NCI-H2029 (cell line): ENCODE results near the gene DMRTB1.

ENCODE experiments used
- DNase-seq: peaks from one replicate; lab custom pipeline; 2025; lab: John Stamatoyannopoulos, UW

Gene DMRTB1

DNA sequence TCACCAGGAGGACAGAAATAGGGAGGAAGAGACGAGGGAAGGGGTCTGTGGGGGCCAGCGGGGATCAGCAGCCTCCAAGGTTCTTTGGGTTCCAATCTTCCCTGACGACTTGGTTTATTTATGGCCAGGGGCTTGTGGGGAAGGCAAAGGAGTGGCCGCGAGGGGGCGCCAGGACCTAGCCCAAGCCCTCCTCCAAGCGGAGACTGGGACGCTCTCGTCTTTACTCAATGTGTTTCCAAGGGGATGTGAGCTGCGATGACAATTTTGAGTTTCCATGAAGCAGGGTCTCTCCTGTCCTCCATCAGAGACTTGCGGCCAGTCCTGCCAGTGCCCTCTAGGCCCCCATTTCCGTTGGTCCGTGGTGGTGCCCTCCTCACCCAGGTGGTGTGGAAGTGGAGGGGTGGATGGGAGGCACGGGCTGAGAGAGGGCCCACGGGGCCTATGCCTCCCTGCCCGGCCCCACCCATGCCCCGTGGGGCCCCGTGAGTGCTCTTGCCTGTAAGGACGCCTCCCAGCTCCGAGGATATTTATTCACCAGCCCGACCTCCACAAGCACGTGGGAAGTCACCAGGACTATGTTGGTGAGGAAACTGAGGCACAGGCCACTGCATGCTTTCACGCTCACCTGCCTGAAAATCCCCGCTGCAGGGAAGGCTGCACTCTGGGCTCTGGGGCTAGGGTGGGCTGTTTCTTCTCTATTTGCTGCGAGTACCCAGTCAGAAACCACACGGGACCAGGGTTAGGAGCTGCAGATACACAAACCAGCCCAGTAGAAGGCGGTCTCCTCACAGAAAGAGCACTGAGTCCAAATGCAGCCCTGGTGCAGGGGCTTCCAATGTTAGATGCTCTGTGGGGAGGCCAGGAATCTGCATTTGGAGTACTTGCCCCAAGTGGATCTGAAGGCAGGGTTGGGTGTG lies 26.5 kb downstream of the DMRTB1 start:
- peak; percentile 75 for DNase-seq

DNA sequence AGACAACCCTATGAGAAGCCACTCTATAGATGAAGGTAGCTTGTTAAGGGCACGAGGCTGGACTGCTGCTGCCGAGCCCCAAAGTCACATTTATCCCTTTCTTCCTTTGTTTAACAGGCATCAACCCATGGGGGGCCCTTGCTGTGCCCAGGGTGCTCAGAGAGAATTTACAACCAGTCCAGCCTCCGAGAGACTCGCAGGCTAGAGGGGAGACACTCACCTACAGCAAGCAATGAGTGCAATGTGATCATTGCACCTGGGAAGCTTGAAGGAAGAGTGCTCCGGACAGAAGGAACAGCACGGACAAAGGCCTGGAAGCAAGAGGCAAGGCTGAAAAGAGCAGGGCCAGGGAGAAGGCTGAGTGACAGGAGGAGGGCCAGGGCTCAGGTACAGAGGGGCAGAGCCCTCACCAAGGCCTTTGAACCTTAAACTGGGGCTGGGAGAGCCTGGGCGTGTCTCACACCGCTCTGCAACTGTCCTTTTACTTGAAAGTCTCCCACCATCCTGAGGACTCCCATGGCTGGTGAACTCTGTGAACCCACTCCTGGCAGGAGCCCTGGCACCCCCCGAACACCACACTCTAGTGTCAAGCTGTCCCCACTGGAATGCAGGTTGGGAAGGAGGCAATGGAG lies 27.3 kb downstream of the DMRTB1 start:
- DNase-seq = no peak

- DNase-seq = no peak
Measured at GRCh38 chr1:53490351-53490750, 31.2 kb downstream of the DMRTB1 start.

DNA sequence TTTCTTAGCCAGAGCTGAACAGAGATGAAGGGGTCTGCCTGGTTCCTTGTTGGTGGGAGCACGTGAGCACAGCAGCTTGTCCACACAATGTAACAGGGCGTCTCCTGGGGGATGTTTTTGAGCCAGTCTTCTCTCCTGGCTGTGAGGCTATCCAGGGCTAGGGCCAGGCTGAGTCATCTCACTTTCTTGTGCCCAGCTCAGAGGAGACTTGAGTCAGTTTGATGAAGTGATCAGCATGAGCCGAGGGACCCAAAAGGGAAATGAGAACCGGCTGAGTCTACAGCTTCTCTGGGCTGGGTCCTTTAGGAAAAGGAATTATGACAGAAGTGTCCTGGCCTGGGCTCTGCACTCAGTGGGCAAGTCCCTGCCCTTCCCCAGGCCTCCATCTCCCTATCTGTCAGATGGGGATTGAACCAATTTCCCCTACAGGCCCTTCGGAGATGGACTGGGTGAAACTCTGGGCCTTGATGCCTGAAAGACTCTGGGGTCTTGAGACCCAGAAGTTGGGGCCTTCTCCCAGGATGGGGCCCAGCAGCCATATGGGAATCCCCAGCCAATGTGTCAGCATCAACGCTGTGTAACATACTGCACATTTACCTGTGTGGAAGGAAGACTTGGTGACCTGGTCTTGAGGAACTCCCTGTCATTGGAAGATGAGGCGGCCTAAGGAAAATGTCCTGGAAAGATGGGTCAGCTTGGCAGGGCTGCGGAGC lies 36.6 kb downstream of the DMRTB1 start:
- no peak for DNase-seq

DNA sequence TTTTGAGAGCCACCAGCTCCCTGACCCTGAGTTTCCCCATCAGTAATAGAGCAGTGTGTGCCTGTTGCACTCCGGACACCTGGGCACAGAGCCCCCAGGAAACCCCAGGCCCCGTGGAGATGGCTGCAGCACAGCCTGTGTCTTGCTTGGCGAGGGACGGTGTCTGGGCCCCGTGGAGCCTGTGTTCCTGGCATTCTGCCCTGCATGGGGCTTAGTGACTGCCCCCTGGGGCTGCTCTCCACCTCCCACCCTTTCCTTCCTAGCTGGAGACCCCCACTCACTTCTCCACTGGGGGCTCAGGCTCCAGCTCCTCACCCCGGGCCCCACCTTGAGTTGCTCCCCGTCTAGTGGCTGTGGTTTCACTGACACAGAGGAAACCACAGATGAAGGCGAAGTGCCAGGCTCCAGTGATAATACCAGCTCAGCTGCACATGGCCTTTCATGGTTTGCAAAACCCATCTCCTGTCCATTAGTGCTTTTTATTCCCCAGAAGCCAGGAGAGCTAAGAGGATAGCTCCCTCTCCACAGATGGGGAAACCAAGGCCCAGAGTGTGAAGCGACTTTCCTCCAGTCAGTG lies 39.4 kb downstream of the DMRTB1 start:
- no peak for DNase-seq

DNA sequence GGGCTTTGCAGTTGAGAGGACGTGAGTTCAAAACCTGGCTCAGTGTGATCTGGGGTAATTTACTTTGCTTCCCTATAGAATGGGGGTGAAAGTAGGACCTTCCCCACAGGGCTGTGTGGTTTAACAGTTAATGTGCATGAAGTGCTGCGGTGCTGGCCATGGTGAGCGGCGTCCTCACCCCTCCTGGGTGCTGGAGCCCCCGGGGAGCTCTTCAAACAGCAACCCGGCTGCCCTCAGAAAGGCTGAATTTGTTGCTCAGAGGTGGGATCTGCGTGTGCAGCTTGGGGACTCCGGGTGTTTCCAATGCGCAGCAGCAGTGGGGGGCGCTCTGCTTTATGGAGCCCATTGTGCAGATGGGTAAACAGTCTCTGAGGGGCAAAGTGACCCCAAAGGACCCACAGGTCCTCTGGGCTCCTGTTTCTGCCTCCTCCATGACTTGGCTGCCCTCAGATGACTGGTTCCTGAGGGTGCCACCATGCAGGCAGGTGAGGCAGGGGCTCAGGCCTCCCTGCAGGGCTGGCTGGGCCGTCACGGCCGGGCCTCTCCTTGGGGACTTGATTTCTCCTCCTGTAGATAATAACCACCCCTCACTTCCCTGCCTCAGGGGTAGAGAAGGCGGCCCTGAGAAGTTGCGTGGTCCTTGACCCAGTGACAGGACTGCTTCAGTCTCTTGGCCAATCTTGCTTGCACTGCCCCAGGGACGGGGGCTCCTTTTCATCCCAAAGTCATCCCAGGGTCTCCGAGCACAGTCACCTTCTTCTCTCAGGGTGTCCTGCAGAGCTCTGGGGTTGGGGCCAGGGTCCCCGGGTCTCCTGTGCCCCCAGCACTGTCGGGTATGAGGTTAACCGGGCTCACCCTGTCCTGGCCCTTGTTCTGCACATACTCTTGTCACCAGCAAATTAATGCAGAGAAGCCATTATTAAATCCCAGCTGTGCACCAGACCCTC lies 40.3 kb downstream of the DMRTB1 start:
- no peak for DNase-seq

DNA sequence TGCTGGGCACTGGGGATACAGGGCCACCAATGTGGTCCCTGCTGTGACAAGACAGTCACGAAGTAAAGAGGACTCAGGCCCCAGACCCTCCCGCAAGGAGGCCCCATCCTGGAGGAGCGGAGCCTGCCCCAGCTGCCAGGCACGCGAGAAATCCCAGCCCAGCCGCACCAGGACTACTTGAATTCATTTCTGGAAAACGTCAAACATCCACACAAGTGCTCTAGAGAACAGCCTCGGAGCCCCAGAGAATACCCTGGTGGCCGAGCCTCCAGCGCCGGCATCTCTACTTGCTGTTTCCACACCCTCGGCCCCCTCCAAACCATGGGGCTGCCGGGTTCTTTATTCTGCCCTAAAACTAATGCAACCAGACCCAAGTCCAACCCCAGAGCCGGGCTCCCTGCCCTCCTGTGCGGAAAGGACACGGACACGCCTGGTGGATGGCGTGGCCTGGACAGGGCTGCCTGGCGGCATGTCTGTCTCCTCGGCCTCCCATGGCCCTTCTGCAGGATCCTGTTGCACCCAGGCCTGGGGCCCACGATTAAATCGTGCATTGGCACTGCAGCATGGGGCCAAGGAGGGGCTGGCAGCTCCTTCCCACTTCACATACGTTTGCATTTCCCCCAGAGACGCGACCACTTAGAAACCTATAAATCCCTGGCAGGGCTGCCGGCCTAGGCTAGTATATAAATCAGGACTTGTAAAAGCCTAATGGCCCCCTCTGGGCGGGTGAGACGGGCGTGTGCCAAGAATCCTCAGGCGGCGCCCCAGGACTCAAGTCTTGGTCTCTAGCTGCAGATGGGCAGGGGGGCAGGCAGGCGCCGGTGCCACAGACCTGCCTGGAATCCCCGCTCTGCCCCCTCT lies 41.2 kb downstream of the DMRTB1 start:
- DNase-seq = no peak

DNA sequence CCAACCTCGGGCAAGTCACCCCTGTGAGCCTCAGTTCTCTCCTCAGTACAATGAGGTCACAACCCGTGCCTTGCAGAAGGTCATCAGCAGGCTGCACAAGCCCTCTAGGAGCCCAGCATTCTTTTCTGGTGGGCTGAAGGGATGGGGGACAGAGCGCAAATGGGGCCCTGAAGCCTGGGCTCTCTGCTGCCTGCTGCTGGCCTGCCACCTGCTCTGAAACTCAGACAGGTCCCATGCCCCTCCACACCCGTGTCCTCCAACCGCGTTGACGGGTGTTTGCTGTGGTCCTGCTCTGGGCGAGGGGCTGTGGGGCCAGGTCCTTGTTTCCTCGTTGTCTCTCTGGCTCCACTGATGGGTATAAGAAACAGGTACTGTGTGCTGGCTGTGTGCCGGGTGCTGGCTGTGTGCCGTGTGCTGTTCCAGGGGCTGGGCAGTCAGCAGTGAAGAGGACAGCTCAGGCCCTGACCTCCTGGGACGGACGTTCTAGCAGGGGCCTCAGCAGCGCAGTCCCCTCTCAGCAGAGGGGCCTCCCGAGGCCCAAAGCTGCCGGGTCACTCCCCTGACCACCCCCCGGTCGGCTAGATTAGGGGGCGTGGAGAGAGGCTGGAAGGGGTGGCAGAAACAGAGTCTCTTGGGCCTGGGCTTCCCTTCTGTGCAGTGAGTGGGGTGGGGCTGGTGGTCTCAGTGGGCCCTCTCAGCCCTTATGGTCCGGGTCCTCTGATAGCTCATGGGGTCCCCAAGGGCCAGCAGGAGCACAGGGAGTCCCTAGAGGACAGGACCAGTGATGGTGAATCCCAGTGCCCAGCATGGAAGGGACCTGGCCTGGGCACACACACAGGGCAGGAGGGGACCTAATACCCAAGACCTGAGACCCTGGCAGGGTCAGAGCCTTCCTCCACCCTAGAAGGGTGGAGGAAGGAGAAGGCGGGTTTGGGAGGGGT lies 42.1 kb downstream of the DMRTB1 start:
- peak; percentile 17 for DNase-seq

DNA sequence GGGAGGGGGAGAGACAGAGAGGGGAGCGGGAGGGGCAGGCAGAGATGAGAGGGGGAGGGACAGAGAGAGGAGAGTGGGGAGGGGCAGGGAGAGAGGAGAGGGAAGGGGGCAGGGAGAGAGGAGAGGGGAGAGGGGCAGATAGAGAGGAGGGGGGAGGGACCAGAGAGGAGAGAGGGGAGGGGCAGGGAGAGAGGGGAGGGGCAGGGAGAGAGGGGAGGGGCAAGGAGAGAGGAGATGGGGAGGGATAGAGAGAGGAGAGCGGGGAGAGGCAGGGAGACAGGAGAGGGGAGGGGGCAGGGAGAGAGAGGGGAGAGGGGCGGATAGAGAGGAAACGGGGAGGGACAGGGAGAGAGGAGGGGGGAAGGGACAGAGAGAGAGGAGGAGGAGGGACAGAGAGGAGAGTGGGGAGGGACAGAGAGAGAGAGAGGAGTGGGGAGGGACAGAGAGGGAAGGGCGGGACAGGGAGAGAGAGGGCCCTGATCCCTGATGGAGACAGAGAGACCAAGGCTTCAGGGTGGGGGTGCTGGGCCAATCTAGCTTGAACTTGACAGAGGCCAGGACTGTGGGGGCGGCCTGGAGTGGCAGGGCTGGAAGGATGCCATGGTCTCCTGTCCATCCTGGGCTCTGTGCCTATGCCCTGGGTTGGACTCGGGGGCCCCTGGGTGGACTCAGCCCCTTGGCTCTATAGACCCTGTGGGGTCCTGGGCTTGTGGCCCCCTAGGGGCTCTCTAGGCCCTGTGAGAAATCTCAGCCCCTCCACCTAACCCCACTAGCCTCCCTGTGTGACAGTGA lies 43.6 kb downstream of the DMRTB1 start:
- no peak for DNase-seq

GRCh38 chr1:53503433-53504217 lies 44.4 kb downstream of the DMRTB1 start:
- DNase-seq = no peak

- DNase-seq = no peak
Measured at GRCh38 chr1:53504901-53505300, 45.7 kb downstream of the DMRTB1 start.

DNA sequence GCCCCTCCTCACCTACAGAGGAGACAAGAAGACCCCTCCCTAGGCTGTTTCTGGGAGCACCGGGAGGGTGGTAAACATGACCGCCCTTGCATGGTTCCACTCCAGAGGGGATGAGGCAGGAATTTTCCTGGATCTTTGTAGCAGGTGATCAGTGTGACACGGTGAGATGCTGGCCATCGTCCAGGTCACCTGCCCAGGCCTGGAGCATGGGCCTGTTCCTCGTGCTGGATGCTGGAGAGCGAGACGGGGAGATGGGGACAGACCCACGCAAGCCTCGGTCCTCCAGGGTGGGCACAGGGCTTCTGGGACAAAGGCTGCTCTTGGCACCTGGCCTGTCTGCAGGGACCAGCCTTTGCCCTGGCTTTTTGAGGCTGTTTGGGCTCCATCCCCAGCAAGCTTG lies 46.2 kb downstream of the DMRTB1 start:
- peak; percentile 52 for DNase-seq

DNA sequence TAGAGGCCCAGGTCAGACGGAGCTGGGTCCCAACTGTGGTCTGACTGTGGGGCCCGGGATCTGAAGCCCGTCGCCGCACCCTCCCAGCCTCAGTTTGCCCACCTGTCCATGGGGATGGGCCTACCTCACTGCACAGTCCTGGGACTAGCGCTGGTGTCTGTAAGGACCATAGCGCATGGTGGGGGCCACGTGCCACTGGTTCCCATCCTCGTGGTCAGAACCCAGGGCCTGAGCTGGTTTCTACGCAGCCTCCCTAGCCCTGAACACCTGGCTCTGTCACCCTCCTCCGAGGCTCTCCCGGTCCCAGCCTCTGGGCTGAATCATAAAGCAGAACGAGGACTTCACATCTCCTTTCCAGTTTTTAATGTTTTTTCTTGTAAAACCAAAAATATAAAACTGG lies 46.7 kb downstream of the DMRTB1 start:
- DNase-seq = no peak

DNA sequence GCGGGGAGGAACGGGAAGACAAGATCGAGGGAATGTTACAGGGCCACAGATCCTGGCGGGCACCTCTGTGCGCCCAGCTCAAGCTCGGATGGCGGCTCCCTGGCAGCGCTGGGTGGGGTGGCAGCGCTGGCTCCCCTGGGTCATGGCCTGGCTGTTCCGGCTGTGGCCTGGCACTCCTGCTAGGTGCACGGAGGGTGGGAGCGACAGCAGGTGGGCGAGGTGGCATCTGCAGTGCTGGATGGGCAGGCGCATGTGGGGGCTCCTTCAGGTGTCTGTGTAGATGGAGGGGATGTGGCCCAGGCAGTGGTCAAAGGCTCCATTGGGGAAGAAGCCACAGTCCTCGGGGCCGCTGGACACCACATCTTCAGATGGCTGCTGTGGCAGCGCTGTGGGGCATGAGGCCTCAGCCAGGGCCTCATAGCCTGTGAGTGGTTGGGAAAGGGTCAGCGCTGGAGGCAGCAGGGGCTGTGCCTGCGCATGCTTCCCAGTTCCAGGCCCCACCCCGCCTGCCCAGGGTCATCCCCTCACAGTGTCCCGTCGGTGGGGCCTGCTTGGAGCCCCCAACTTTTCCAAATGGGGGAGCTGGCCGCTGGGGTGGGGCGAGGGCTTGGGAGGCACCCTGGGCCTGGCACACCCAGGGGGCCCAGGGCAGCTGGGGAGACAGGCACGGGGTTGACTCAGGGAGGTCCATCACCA lies 47.3 kb downstream of the DMRTB1 start:
- DNase-seq = no peak

DNA sequence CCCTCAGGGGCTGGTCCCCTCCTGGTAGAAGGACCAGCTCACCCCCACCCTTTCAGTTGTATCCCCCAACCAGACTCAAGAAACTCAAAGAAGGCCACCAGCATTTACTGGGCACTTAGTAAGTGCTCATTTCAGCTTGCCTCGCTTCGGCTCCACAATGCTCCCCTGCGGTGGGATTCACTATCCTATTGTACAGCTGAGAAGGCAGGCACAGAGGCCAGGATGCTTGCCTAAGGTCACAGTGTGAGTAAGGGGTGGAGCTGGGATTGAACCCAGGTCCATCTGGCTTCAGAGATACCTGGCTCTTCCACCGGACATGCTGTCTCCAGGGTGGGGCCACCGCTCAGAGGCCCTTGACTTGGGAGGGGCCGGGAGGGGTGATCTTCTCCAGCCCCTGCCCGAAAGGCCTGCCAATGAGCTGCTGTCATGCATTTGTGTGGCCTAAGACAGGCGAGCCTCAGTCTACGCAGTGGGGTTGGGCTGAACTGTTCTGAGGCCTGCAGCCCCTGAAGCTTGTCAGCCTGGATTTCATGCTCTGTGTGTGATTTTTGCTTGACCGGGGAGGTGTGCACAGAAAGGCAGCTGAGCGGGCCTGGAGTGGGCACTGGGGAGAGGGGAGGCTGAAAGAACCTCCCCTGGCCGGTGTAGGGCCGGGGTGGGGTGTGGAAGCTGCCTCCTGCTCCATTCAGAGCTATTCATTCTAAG lies 48.1 kb downstream of the DMRTB1 start:
- no peak for DNase-seq
